Smooth muscle cell of the pulmonary artery (primary cell): Measurements from ENCODE around the gene BRAP. TPM values are rescaled to one million over a fixed set of nuclear protein-coding genes. Genes with fewer than 3 reads are reported as not detected.

ENCODE experiments used
- total RNA-seq: library from RNA; depleted of rRNA; stranded (reverse); fragments of >200 nt; gene quantifications from 2 replicates; pipeline ENCODE4 v1.2.3, GENCODE V29; 2014

Gene BRAP
- total RNA-seq: 16.9 and 17.6 TPM in 2 replicates

GRCh38 chr12:111685811-111686573, at the start of gene BRAP, which contains the start of gene ACAD10:
Gene BRAP (minus strand): TSS chr12:111685956. CDS start chr12:111685792, 164 bp downstream.
Gene ACAD10 (plus strand): TSS chr12:111686053. CDS start chr12:111692710, 6,657 bp downstream.

GRCh38 chr12:111598637-111599452, 86.9 kb downstream of the BRAP start, which contains the start of gene ATXN2:
Gene ATXN2 (minus strand): TSS chr12:111599315. CDS start chr12:111599034, 281 bp downstream.

Other genes with a start within 250 kb of the BRAP start
- gene ATXN2, start 86.6 kb downstream of the BRAP start, total RNA-seq: 26.3 and 27.1 TPM in 2 replicates
- 18.5 and 18.6 TPM in 2 replicates for gene ACAD10, start 97 bp upstream of the BRAP start, total RNA-seq
- 39.2 and 56.9 TPM in 2 replicates for gene ALDH2, start 81.0 kb upstream of the BRAP start, total RNA-seq
- gene MAPKAPK5, start 156.3 kb upstream of the BRAP start, total RNA-seq: 29.7 and 40.0 TPM in 2 replicates